MCF 10A (cell line): Measurements from ENCODE around the gene PIMREG. TPM values are rescaled to one million over a fixed set of nuclear protein-coding genes. Genes with fewer than 3 reads are reported as not detected.

ENCODE experiments used
- BruUV-seq: library from RNA; stranded (reverse); fragments of 400-500 nt; replicated peaks from 2 replicates; lab custom pipeline; 2021; lab: Mats Ljungman, UMichigan
- CTCF ChIA-PET: fragments of 300-600 bp; sonication (Branson Sonifier 250); formaldehyde crosslinking; extraction: SDS; loops from one replicate; lab custom pipeline; 2021; ENCODE audit warnings: antibody characterized with exemption, inconsistent platforms; lab: Yijun Ruan, JAX
- POLR2A ChIA-PET: fragments of 300-600, 350-650 bp; sonication (Branson Sonifier 250); formaldehyde crosslinking; extraction: SDS; loops from one replicate; lab custom pipeline; 2020; ENCODE audit warnings: antibody characterized with exemption, inconsistent platforms; lab: Yijun Ruan, JAX
- DNase-seq: peaks from one replicate; pipeline ENCODE4 v3.0.0-alpha.2; 2018; ENCODE audit not compliant: unreplicated experiment
- H3K27ac Mint-ChIP-seq: one replicate; pipeline ENCODE4 v1.8.0; 2022; ENCODE audit warnings: mild to moderate bottlenecking, low read depth, mixed read lengths; ENCODE audit not compliant: unreplicated experiment
- H3K27me3 Mint-ChIP-seq: one replicate; pipeline ENCODE4 v1.8.0; 2022; ENCODE audit warnings: mixed read lengths; ENCODE audit not compliant: insufficient read depth, unreplicated experiment
- H3K36me3 Mint-ChIP-seq: one replicate; pipeline ENCODE4 v1.8.0; 2022; ENCODE audit warnings: mild to moderate bottlenecking, moderate library complexity, mixed read lengths; ENCODE audit not compliant: insufficient read depth, unreplicated experiment
- H3K4me1 Mint-ChIP-seq: one replicate; pipeline ENCODE4 v1.8.0; 2022; ENCODE audit warnings: mixed read lengths; ENCODE audit not compliant: insufficient read depth, unreplicated experiment
- H3K4me3 Mint-ChIP-seq: one replicate; pipeline ENCODE4 v1.8.0; 2022; ENCODE audit warnings: mild to moderate bottlenecking, moderate library complexity, mixed read lengths; ENCODE audit not compliant: unreplicated experiment
- H3K9me3 Mint-ChIP-seq: one replicate; pipeline ENCODE4 v1.8.0; 2022; ENCODE audit warnings: mixed read lengths; ENCODE audit not compliant: unreplicated experiment
- intact Hi-C: fragments of 100-400 bp; cut with micrococcal nuclease; formaldehyde crosslinking; loops from 2 replicates; pipeline ENCODE4 v1.14.1; 2022
- total RNA-seq: library from RNA; stranded (reverse); gene quantifications from 2 replicates; pipeline ENCODE4 v1.2.3, GENCODE V29; 2022
- TF ChIP-seq, protein P1 (sequence below): fragments of 200-600 bp; IDR thresholded peaks from one replicate; pipeline ENCODE4 v1.8.0; 2022; ENCODE audit warnings: antibody characterized with exemption, mild to moderate bottlenecking; ENCODE audit not compliant: unreplicated experiment

The PIMREG gene
- total RNA-seq, 1 experiment from 2014 or later = 21.7 TPM

DNA sequence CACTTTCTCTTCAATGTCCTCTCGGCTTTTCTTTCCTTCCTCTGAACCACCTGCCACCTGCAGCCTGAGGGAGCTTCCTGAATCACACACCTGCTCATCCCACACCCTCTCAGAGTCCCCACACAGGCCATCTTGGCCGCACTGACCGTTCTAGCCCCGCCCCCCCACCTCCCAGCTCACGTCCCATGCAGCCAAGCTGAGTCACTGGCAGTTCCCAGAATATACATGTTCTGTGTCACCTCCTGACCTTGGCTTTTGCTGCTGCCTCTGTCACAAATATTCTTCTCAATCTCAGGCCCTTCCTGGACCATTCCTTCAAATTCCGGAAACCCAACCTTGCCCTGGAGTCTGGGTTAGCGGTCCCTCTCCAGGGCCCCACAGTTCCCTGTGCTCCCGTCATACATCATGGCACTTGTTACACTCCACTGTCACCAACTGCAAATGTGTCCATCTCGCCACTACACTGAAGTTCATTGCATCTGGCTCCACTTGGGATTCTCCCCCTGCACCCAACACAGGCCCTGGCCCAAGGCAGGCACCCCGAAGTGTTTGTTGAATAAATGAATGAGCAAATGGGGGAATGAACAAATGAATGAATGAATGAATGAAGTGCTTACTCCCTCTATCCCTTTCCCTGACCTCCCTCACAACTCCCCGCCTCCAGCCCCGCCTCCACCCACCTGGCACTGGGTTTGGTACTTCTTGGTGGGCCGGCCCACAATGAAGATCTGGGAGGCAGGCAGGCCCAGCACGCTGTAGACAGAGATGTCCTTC, 12.8 kb downstream of the PIMREG start:
- Mint-ChIP-seq H3K27ac (no peak overlapping the region), H3K4me3 (no peak overlapping the region), H3K27me3 (no peaks in the 10 kb centered on the region), H3K4me1 (peaks cover 16% of the 10 kb centered on the region), H3K36me3 (peaks cover 21% of the 10 kb centered on the region), H3K9me3 (no peaks in the 10 kb centered on the region)
- no TSS peak for BruUV-seq
- intact Hi-C loops = no loop called here
- ChIA-PET CTCF (interaction anchor here (0.5 to 0.6 kb wide), 2 partner anchors 14 to 997 kb away, joined by 3 read pairs; no protein-coding TSS in a partner anchor), POLR2A (interaction anchor here (0.6 kb wide), 1 partner anchor 335 kb away, joined by 4 read pairs; no protein-coding TSS in a partner anchor)
- DNase-seq = peak; percentile 71
- TF ChIP-seq, protein P1, sequence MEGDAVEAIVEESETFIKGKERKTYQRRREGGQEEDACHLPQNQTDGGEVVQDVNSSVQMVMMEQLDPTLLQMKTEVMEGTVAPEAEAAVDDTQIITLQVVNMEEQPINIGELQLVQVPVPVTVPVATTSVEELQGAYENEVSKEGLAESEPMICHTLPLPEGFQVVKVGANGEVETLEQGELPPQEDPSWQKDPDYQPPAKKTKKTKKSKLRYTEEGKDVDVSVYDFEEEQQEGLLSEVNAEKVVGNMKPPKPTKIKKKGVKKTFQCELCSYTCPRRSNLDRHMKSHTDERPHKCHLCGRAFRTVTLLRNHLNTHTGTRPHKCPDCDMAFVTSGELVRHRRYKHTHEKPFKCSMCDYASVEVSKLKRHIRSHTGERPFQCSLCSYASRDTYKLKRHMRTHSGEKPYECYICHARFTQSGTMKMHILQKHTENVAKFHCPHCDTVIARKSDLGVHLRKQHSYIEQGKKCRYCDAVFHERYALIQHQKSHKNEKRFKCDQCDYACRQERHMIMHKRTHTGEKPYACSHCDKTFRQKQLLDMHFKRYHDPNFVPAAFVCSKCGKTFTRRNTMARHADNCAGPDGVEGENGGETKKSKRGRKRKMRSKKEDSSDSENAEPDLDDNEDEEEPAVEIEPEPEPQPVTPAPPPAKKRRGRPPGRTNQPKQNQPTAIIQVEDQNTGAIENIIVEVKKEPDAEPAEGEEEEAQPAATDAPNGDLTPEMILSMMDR = no peak

DNA sequence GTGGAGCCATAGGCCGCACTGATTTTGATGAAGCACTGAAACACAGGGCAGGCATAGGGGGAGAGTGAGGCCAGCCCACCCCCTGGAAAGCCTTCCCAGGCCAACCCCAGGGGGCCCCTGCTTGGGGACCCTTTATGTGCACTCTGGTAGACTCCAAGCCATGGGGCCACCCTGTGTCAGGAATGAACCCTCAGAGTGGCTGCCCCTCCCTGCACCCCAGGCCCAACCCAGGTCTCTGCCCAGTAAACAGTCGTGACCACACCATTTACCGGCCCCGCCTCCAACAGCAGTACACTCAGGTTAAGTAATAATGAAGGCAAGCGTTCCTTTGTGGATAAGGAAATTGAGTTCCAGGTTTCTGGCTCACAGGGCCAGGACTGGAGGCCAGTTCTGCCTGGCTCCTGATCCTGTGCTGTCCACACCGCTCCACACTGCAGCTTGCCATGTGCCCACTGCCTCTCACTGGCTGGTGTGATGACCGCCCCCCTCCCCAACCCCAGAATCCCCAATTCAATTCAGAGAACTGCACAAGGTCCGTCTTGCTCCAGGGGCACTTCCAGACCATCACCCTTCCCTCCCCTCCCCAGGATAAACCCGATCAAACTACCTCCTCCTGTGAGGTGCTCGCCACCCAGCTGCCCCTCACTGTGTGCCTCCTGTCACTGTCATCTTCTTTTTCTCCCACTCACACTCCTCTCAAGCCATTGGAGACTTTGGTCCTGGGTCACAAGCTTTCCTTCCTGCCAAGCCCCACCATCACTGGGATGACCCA, 13.6 kb downstream of the PIMREG start:
- DNase-seq = peak; percentile 27
- ChIA-PET POLR2A (no interaction called here), CTCF (interaction anchor here (1.0 kb wide), 1 partner anchor 27 kb away, joined by 4 read pairs; no protein-coding TSS in a partner anchor)
- no TSS peak for BruUV-seq
- Mint-ChIP-seq H3K4me1 (peaks cover 16% of the 10 kb centered on the region), H3K27ac (no peak overlapping the region), H3K4me3 (no peak overlapping the region), H3K27me3 (no peaks in the 10 kb centered on the region), H3K36me3 (peaks cover 21% of the 10 kb centered on the region), H3K9me3 (no peaks in the 10 kb centered on the region)
- intact Hi-C loops = no loop called here
- TF ChIP-seq, protein P1 = no peak

DNA sequence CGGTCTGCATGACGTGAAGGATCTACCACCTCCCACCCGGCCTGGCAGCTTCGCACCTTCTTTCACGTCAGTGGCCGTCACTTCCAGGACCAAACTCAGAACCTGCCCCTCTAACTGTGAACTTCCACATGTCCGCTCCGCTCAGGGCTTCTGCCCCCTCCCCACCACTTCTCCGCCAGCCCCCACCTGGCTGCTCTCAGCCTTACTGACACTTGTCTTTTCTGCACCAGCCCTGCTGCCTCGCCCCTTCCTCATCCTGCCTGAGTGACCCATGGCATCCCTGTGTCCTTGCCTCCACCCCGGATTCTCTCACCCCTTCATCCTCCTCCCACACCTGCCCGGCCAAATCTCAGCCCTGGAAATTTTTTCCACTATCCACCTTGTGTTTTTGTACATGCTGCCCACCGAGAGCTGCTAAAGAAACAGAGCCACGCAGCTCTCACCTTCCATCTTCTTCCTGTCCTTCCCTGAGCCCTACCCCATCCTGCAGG, 14.2 kb downstream of the PIMREG start:
- BruUV-seq = no TSS peak
- Mint-ChIP-seq H3K4me1 (peaks cover 16% of the 10 kb centered on the region), H3K36me3 (peaks cover 25% of the 10 kb centered on the region)

More for the DNA sequence above, 14.2 kb downstream of the PIMREG start:
- Mint-ChIP-seq H3K27me3 (no peaks in the 10 kb centered on the region), H3K9me3 (no peaks in the 10 kb centered on the region), H3K27ac (no peak overlapping the region), H3K4me3 (no peak overlapping the region)
- intact Hi-C loops = no loop called here
- ChIA-PET POLR2A (no interaction called here), CTCF (interaction anchor here (1.0 kb wide), 1 partner anchor 27 kb away, joined by 4 read pairs; no protein-coding TSS in a partner anchor)
- TF ChIP-seq, protein P1 = no peak
- no peak for DNase-seq
